Measurements from ENCODE around the gene KSR2. TPM values are rescaled to one million over a fixed set of nuclear protein-coding genes. Genes with fewer than 3 reads are reported as not detected.
A peak's percentile ranks its signal among the peaks of the same experiment; 100 is the strongest.

Gene KSR2
- total RNA-seq, 2 experiments from 2014 or later, result 0.03 to 0.15 TPM

GRCh38 chr12:117589021-117589420 is 379.8 kb downstream of the KSR2 start:
- Histone ChIP-seq H3K27ac (ENCODE audit: low read depth, low read length, poor library complexity, severe bottlenecking) (no peak overlapping the region), H3K4me3 (ENCODE audit: low read depth, low read length, poor library complexity, severe bottlenecking) (no peak overlapping the region), H3K9me2 (ENCODE audit: insufficient read depth, low read length) (no peaks in the 10 kb centered on the region), H3K36me3 (ENCODE audit: insufficient read depth, low read length) (no peaks in the 10 kb centered on the region), H3K4me1 (ENCODE audit: insufficient read depth, low read length, poor library complexity, severe bottlenecking) (no peaks in the 10 kb centered on the region), H2AFZ (ENCODE audit: low read length) (no peak overlapping the region), H3K4me2 (ENCODE audit: low read length) (no peak overlapping the region), H4K20me1 (ENCODE audit: insufficient read depth, low read length) (no peaks in the 10 kb centered on the region), H3K9me3 (ENCODE audit: low read length) (no peaks in the 10 kb centered on the region), H3K79me2 (ENCODE audit: insufficient read depth, low read depth, low read length) (no peaks in the 10 kb centered on the region)
- ChIA-PET POLR2A (interaction anchor here (1.1 kb wide), 1 partner anchor 214 kb away, joined by 3 read pairs; no protein-coding TSS in a partner anchor), CTCF (ENCODE audit: unreplicated experiment) (interaction anchor here (0.9 kb wide), 1 partner anchor 222 kb away, joined by 3 read pairs; no protein-coding TSS in a partner anchor)
- TF ChIP-seq EZH2phosphoT487 (IDR thresholded peaks at IDR 0.05; ENCODE audit: borderline replicate concordance, low read depth, low read length), result no peak
- no peak for TF ChIP-seq CTCF (conservative IDR thresholded peaks at IDR 0.05; ENCODE audit: low read length)
- intact Hi-C loops (cut with micrococcal nuclease; ENCODE audit: unreplicated experiment), result loop anchor here (5.0 to 10.0 kb wide), 2 partner anchors 222 to 354 kb away; no protein-coding TSS in a partner anchor
- no TSS peak for BruUV-seq (replicated peaks)
- no peak for DNase-seq (ENCODE audit: low spot score)

- no peaks in the 10 kb centered on the region for H3K4me1 ChIP-seq (ENCODE audit: insufficient read depth, low read length, poor library complexity, severe bottlenecking)
- POLR2A ChIA-PET, result interaction anchor here (1.1 kb wide), 1 partner anchor 49 kb away, joined by 3 read pairs; no protein-coding TSS in a partner anchor
- H3K79me2 ChIP-seq (ENCODE audit: insufficient read depth, low read depth, low read length), result no peaks in the 10 kb centered on the region
- no peaks in the 10 kb centered on the region for H3K9me3 ChIP-seq (ENCODE audit: low read length)
- no peaks in the 10 kb centered on the region for H4K20me1 ChIP-seq (ENCODE audit: insufficient read depth, low read length)
- no peak overlapping the region for H2AFZ ChIP-seq (ENCODE audit: low read length)
- H3K9me2 ChIP-seq (ENCODE audit: insufficient read depth, low read length), result no peaks in the 10 kb centered on the region
- no peak overlapping the region for H3K4me2 ChIP-seq (ENCODE audit: low read length)
- CTCF ChIA-PET (ENCODE audit: unreplicated experiment), result no interaction called here
- peak; percentile 50 for DNase-seq (ENCODE audit: low spot score)
- no peaks in the 10 kb centered on the region for H3K36me3 ChIP-seq (ENCODE audit: insufficient read depth, low read length)
- TF ChIP-seq CTCF (conservative IDR thresholded peaks at IDR 0.05; ENCODE audit: low read length) (peak; percentile 86), EZH2phosphoT487 (IDR thresholded peaks at IDR 0.05; ENCODE audit: borderline replicate concordance, low read depth, low read length) (no peak)
- intact Hi-C loops (cut with micrococcal nuclease; ENCODE audit: unreplicated experiment), result loop anchor here (5.0 to 10.0 kb wide), 2 partner anchors 220 to 353 kb away; no protein-coding TSS in a partner anchor
- no peak overlapping the region for H3K4me3 ChIP-seq (ENCODE audit: low read depth, low read length, poor library complexity, severe bottlenecking)
- BruUV-seq (replicated peaks), result no TSS peak
- H3K27ac ChIP-seq (ENCODE audit: low read depth, low read length, poor library complexity, severe bottlenecking), result no peak overlapping the region
These were observed 381.0 kb downstream of the KSR2 start for GRCh38 chr12:117587631-117588287.

GRCh38 chr12:117583677-117584225 is 385.0 kb downstream of the KSR2 start:
- H2AFZ ChIP-seq (ENCODE audit: low read length), result no peak overlapping the region
- H3K4me3 ChIP-seq (ENCODE audit: low read depth, low read length, poor library complexity, severe bottlenecking), result no peak overlapping the region
- TF ChIP-seq EZH2phosphoT487 (IDR thresholded peaks at IDR 0.05; ENCODE audit: borderline replicate concordance, low read depth, low read length) (no peak), CTCF (conservative IDR thresholded peaks at IDR 0.05; ENCODE audit: low read length) (no peak)
- POLR2A ChIA-PET, result no interaction called here
- no peak overlapping the region for H3K4me2 ChIP-seq (ENCODE audit: low read length)
- intact Hi-C loops (cut with micrococcal nuclease; ENCODE audit: unreplicated experiment), result loop anchor here (10.0 kb wide), 1 partner anchor 349 kb away; no protein-coding TSS in a partner anchor
- no peaks in the 10 kb centered on the region for H3K9me2 ChIP-seq (ENCODE audit: insufficient read depth, low read length)
- H3K79me2 ChIP-seq (ENCODE audit: insufficient read depth, low read depth, low read length), result no peaks in the 10 kb centered on the region
- no peaks in the 10 kb centered on the region for H3K9me3 ChIP-seq (ENCODE audit: low read length)
- BruUV-seq (replicated peaks), result no TSS peak
- no peak overlapping the region for H3K27ac ChIP-seq (ENCODE audit: low read depth, low read length, poor library complexity, severe bottlenecking)
- CTCF ChIA-PET (ENCODE audit: unreplicated experiment), result no interaction called here
- H4K20me1 ChIP-seq (ENCODE audit: insufficient read depth, low read length), result no peaks in the 10 kb centered on the region
- no peaks in the 10 kb centered on the region for H3K4me1 ChIP-seq (ENCODE audit: insufficient read depth, low read length, poor library complexity, severe bottlenecking)
- no peaks in the 10 kb centered on the region for H3K36me3 ChIP-seq (ENCODE audit: insufficient read depth, low read length)
- no peak for DNase-seq (ENCODE audit: low spot score)

Measured in OCI-LY7 (cell line).